HepG2 (cell line): ENCODE data around the gene MRPL48. TPM values are rescaled to one million over a fixed set of nuclear protein-coding genes. Genes with fewer than 3 reads are reported as not detected.

Experiments
- FOXA1 ChIP-seq, 2 experiments: fragments of 450-650 bp in 1 of 2; sonication (generic) in 1 of 2; formaldehyde crosslinking in 1 of 2; IDR thresholded peaks; 2 replicates each; pipeline versions ENCODE4 v1.4.0 to v1.6.1; 2016 to 2020; ENCODE audit warnings: missing genetic modification reagents in 1 of 2
- HES4 ChIP-seq: sonication (generic); formaldehyde crosslinking; IDR thresholded peaks from 2 replicates; pipeline ENCODE4 v1.9.0; 2021; ENCODE audit warnings: mild to moderate bottlenecking, missing genetic modification reagents, borderline replicate concordance
- HNRNPLL ChIP-seq: fragments of 200-400 bp; formaldehyde crosslinking; IDR thresholded peaks from 2 replicates; pipeline ENCODE4 v1.6.1; 2017; ENCODE audit warnings: mild to moderate bottlenecking, low read depth, low read length; ENCODE audit not compliant: poor library complexity, severe bottlenecking
- HNRNPUL1 ChIP-seq: fragments of 200-400 bp; formaldehyde crosslinking; IDR thresholded peaks from 2 replicates; pipeline ENCODE4 v1.6.1; 2017; ENCODE audit warnings: low read depth, mild to moderate bottlenecking, low read length, moderate library complexity
- IKZF5 ChIP-seq: IDR thresholded peaks from 2 replicates; pipeline ENCODE4 v1.6.1; 2018; ENCODE audit warnings: missing genetic modification reagents, mild to moderate bottlenecking, missing compliant biosample characterization
- ISX ChIP-seq: sonication (generic); formaldehyde crosslinking; conservative IDR thresholded peaks from 2 replicates; pipeline ENCODE4 v1.5.0; 2020; ENCODE audit warnings: missing genetic modification reagents
- JDP2 ChIP-seq: sonication (generic); formaldehyde crosslinking; IDR thresholded peaks from 2 replicates; pipeline ENCODE4 v1.8.1; 2022; ENCODE audit warnings: missing genetic modification reagents, borderline replicate concordance
- KMT2B ChIP-seq: IDR thresholded peaks from 2 replicates; pipeline ENCODE4 v1.6.1; 2016; ENCODE audit warnings: missing genetic modification reagents, missing compliant biosample characterization
- MAFG ChIP-seq: sonication (generic); formaldehyde crosslinking; IDR thresholded peaks from 2 replicates; pipeline ENCODE4 v1.5.1; 2020; ENCODE audit warnings: mild to moderate bottlenecking, missing genetic modification reagents
- MEIS1 ChIP-seq: sonication (generic); formaldehyde crosslinking; IDR thresholded peaks from 2 replicates; pipeline ENCODE4 v1.9.0; 2021; ENCODE audit warnings: mild to moderate bottlenecking, missing genetic modification reagents, moderate library complexity, borderline replicate concordance
- SIN3B ChIP-seq: fragments of 150-350 bp; IDR thresholded peaks from 2 replicates; pipeline ENCODE4 v1.6.1; 2014; ENCODE audit warnings: low read length
- SOX6 ChIP-seq, 2 experiments: fragments of 450-650 bp in 1 of 2; sonication (generic) in 1 of 2; formaldehyde crosslinking in 1 of 2; IDR thresholded peaks; 2 replicates each; pipeline versions ENCODE4 v1.4.0 to v1.6.1; 2017 to 2020; ENCODE audit warnings: antibody characterized with exemption in 1 of 2, mild to moderate bottlenecking in 1 of 2, missing genetic modification reagents in 1 of 2
- SYNCRIP ChIP-seq: fragments of 200-400 bp; formaldehyde crosslinking; IDR thresholded peaks from 2 replicates; pipeline ENCODE4 v1.6.1; 2018; ENCODE audit warnings: mild to moderate bottlenecking, low read depth, low read length; ENCODE audit not compliant: insufficient read depth
- TOE1 ChIP-seq: sonication (generic); formaldehyde crosslinking; IDR thresholded peaks from 2 replicates; pipeline ENCODE4 v1.4.0; 2020; ENCODE audit warnings: mild to moderate bottlenecking, missing genetic modification reagents
- TP53 ChIP-seq: sonication (generic); formaldehyde crosslinking; conservative IDR thresholded peaks from 2 replicates; pipeline ENCODE4 v1.4.0; 2020; ENCODE audit warnings: missing genetic modification reagents
- TSC22D2 ChIP-seq: sonication (generic); formaldehyde crosslinking; IDR thresholded peaks from 2 replicates; pipeline ENCODE4 v1.5.1; 2020; ENCODE audit warnings: missing genetic modification reagents, mild to moderate bottlenecking, borderline replicate concordance
- ZBED4 ChIP-seq: sonication (generic); formaldehyde crosslinking; IDR thresholded peaks from 2 replicates; pipeline ENCODE4 v1.4.0; 2020; ENCODE audit warnings: missing genetic modification reagents, borderline replicate concordance
- ZNF143 ChIP-seq: sonication (generic); formaldehyde crosslinking; IDR thresholded peaks from 2 replicates; pipeline ENCODE4 v1.4.0; 2020; ENCODE audit warnings: missing genetic modification reagents
- ZNF343 ChIP-seq: sonication (generic); formaldehyde crosslinking; IDR thresholded peaks from 2 replicates; pipeline ENCODE4 v1.4.0; 2020; ENCODE audit warnings: mild to moderate bottlenecking, missing genetic modification reagents
- ZNF350 ChIP-seq: sonication (generic); formaldehyde crosslinking; IDR thresholded peaks from 2 replicates; pipeline ENCODE4 v1.4.0; 2020; ENCODE audit warnings: mild to moderate bottlenecking, low read depth, missing genetic modification reagents, borderline replicate concordance
- ZNF484 ChIP-seq: sonication (generic); formaldehyde crosslinking; IDR thresholded peaks from 2 replicates; pipeline ENCODE4 v1.5.1; 2020; ENCODE audit warnings: mild to moderate bottlenecking, low read depth, missing genetic modification reagents, borderline replicate concordance
- ZNF691 ChIP-seq: sonication (generic); formaldehyde crosslinking; IDR thresholded peaks from 2 replicates; pipeline ENCODE4 v1.4.0; 2020; ENCODE audit warnings: missing genetic modification reagents, low read depth, mild to moderate bottlenecking, borderline replicate concordance
- ZNF83 ChIP-seq: sonication (generic); formaldehyde crosslinking; IDR thresholded peaks from 2 replicates; pipeline ENCODE4 v1.4.0; 2020; ENCODE audit warnings: missing genetic modification reagents, mild to moderate bottlenecking, borderline replicate concordance
- polyA plus RNA-seq, 8 experiments: library from polyadenylated mRNA; depleted of rRNA in 3 of 8; stranded (reverse) in 7 of 8; unstranded in 1 of 8; fragments of >200 nt; fragmentation: Illumina TruSeq in 4 of 8; extraction: Trizol in 4 of 8; gene quantifications; 2 replicates each; pipeline versions ENCODE4 v1.2.1 to v1.2.3, GENCODE V29; 2011 to 2016; ENCODE audit warnings: low read depth in 4 of 8, missing spikeins in 1 of 8, mixed read lengths in 1 of 8; ENCODE audit not compliant: insufficient read depth in 1 of 8
- total RNA-seq, 5 experiments: library from RNA; depleted of rRNA; stranded (reverse); fragments of >200 nt; fragmentation: Illumina TruSeq; extraction: Trizol; gene quantifications; 2 replicates each; pipeline ENCODE4 v1.2.3, GENCODE V29; 2016; ENCODE audit warnings: low read depth in 1 of 5

Gene MRPL48
- total and polyA plus RNA-seq, 2 of the 13 experiments (the other 11 are each of a cell fraction or from before 2014, with no cell fraction given): 61.2 to 67.9 TPM

GRCh38 chr11:73784080-73784634 lies 3.5 kb upstream of the MRPL48 start (continued):
- no peak for TF ChIP-seq MAFG (CRISPR knock-in tag)
- TF ChIP-seq ZBED4 (CRISPR knock-in tag): 0 out of 2 replicates have a peak, but pooled peaks have one; percentile 47
- TF ChIP-seq SYNCRIP: no peak
- TF ChIP-seq SOX6 (IDR thresholded peaks at IDR 0.05): no peak
- TF ChIP-seq SOX6 (CRISPR knock-in tag; IDR thresholded peaks at IDR 0.05): peak; percentile 70
- TF ChIP-seq ZNF350 (CRISPR knock-in tag): no peak
- TF ChIP-seq IKZF5 (CRISPR knock-in tag): peak; percentile 57; the same call in 1 of the 2 replicates
- TF ChIP-seq ISX (CRISPR knock-in tag): no peak
- TF ChIP-seq JDP2 (CRISPR knock-in tag): no peak
- TF ChIP-seq ZNF143 (CRISPR knock-in tag): no peak
- TF ChIP-seq HNRNPLL: no peak
- TF ChIP-seq HES4 (CRISPR knock-in tag): no peak
- TF ChIP-seq SIN3B: no peak
- TF ChIP-seq TSC22D2 (CRISPR knock-in tag): no peak
- TF ChIP-seq ZNF484: no peak
- TF ChIP-seq ZNF83 (CRISPR knock-in tag): no peak
- no peak for TF ChIP-seq KMT2B (CRISPR knock-in tag)
- TF ChIP-seq TOE1 (CRISPR knock-in tag): no peak
- TF ChIP-seq MEIS1: no peak
- TF ChIP-seq HNRNPUL1: no peak
- no peak for TF ChIP-seq TP53 (CRISPR knock-in tag)
- no peak; the same call in 1 of the 2 replicates for TF ChIP-seq ZNF691 (CRISPR knock-in tag)
- TF ChIP-seq ZNF343 (CRISPR knock-in tag): no peak
- no peak for TF ChIP-seq FOXA1 (IDR thresholded peaks at IDR 0.05)
- TF ChIP-seq FOXA1 (CRISPR knock-in tag; IDR thresholded peaks at IDR 0.05): no peak
